GM12864 (cell line): Measurements from ENCODE around the gene TAGLN2.

Experiments used
- DNase-seq: peaks from one replicate; pipeline ENCODE4 v3.0.0-alpha.2; 2011; ENCODE audit warnings: low read depth
- H3K4me3 ChIP-seq: 2 replicates; pipeline ENCODE4 v1.5.1; 2011; ENCODE audit warnings: mild to moderate bottlenecking, low read depth, low read length, control low read depth
- TF ChIP-seq, protein P1 (sequence below): IDR thresholded peaks from 2 replicates; pipeline ENCODE4 v1.5.1; 2011; ENCODE audit warnings: low read depth, mild to moderate bottlenecking, moderate library complexity, low read length, control low read depth, inconsistent platforms; ENCODE audit errors: missing control alignments

Gene TAGLN2

GRCh38 chr1:159943278-159943640 is 18.0 kb upstream of the TAGLN2 start:
- no peak overlapping the region for H3K4me3 ChIP-seq
- DNase-seq: no peak
- TF ChIP-seq, protein P1, sequence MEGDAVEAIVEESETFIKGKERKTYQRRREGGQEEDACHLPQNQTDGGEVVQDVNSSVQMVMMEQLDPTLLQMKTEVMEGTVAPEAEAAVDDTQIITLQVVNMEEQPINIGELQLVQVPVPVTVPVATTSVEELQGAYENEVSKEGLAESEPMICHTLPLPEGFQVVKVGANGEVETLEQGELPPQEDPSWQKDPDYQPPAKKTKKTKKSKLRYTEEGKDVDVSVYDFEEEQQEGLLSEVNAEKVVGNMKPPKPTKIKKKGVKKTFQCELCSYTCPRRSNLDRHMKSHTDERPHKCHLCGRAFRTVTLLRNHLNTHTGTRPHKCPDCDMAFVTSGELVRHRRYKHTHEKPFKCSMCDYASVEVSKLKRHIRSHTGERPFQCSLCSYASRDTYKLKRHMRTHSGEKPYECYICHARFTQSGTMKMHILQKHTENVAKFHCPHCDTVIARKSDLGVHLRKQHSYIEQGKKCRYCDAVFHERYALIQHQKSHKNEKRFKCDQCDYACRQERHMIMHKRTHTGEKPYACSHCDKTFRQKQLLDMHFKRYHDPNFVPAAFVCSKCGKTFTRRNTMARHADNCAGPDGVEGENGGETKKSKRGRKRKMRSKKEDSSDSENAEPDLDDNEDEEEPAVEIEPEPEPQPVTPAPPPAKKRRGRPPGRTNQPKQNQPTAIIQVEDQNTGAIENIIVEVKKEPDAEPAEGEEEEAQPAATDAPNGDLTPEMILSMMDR: no peak

- no peak overlapping the region for H3K4me3 ChIP-seq
- TF ChIP-seq, protein P1: no peak
- DNase-seq: no peak
These were observed 17.4 kb upstream of the TAGLN2 start for GRCh38 chr1:159942632-159943277.

DNA sequence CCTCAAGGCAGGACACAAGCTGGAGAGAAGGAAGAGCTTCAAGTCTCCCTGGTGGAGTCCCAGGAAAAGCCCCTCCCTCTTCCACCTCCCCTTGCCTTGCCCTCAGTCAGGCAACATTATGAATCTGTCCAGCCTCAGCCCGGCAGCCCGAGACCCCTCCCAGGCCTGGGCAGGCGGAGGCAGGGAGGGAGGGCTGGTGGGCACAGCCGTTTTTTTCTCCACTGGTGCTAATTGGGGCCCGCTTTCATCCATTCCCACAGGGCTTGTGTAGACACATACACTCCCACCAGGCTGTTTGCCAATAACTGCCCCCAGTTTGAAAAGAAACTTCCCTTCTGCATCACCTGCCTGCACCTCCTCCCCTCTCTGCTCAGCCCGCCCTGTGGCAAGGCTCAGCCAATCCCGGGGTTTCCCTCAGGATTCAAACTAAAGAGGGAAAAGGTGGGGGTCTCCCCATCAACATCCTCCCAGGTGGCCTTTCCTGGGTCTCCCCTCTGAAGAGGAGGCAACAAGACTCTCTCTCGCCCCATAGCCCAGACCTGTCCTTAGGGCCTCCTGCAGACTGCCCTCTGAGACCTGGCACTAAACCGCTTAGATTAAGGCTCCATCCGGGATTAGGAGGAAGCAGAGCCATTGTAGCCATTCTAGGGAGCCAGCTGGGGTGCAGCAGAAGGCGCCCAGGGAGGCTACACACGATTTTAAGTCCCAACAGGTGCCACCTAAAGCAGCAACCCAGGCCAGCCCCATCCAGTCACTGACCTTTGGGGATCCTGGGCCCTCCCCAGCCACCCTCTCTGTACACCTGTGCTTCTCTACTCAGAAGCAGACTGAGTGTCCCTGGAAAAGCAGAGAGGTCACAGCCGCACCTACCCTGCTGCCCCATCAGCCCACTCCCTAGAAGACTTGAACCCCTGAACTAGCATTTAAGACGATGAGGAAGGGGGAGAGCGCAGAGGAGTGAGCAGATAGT is 16.6 kb upstream of the TAGLN2 start:
- DNase-seq: no peak
- TF ChIP-seq, protein P1: no peak
- H3K4me3 ChIP-seq: no peak overlapping the region

DNA sequence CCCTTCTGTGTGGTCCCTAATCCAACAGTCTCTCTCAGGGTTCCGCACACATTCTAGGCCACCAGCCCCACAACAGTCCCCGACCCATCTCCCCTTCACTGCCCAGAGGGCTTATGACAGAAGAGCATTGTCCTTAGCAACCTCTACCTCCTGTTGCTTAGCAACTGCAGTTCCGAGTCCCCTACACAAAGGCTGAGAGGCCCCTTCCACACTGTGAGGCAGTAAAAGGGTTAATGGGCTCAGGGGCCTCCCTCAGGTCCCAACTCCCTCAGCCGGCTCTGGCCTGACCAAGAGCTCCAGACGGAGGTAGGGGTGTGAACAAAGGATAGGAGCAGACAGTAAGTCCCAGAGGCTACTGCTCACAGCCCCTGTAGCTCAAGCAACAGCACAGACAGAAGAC is 15.8 kb upstream of the TAGLN2 start:
- H3K4me3 ChIP-seq: no peak overlapping the region
- TF ChIP-seq, protein P1: no peak
- no peak for DNase-seq

DNA sequence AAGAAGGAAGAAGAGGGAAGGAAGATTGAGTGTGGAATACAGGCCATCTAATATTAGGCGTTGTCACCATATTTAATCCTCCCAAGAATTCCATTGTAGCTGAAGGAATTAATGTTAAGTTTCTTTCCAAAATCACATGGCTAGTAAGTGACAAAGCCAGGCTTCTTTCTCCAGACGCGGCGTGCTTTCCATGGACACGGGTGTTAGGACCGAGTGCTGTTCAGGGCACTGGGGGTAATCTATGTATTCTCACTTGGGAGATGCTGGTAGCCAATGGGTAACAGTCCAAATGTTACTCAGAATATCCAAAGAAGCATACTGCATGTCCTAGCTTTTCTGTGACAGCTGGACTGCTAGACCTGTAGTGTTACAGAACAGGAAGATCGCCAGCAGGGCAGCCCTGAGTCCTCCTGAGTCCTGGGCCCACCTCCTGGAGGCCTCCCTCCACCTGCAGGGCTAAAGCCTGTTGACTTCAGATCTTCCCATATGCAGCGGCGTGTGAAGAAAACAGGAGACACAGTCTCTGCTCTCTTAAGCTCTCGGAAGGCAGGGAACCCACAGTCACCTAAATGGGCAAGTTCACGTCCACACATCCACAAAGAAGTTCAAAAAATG is 14.8 kb upstream of the TAGLN2 start:
- TF ChIP-seq, protein P1: no peak
- H3K4me3 ChIP-seq: no peak overlapping the region
- DNase-seq: no peak

GRCh38 chr1:159939678-159940002 is 14.3 kb upstream of the TAGLN2 start:
- H3K4me3 ChIP-seq: no peak overlapping the region
- TF ChIP-seq, protein P1: no peak
- DNase-seq: no peak
